Forelimb muscle (tissue), 1 donor: ENCODE results near the gene ARPC2. TPM values are rescaled to one million over a fixed set of nuclear protein-coding genes. Genes with fewer than 3 reads are reported as not detected.

ENCODE experiments used
- DNase-seq: peaks from one replicate; pipeline ENCODE4 v3.0.0-alpha.2; 2013; ENCODE audit warnings: low read depth
- polyA plus RNA-seq: library from polyadenylated mRNA; unstranded; fragments of 120-200 nt; gene quantifications from one replicate; pipeline ENCODE4 v1.2.1, GENCODE V29; 2013; ENCODE audit not compliant: insufficient read length

ARPC2 gene
- polyA plus RNA-seq, 1 donor = 205 TPM

- no peak for DNase-seq
Measured at GRCh38 chr2:218217360-218218267, 625 bp downstream of the ARPC2 start.

GRCh38 chr2:218218268-218219185, 1.5 kb downstream of the ARPC2 start:
- DNase-seq = no peak

- DNase-seq = no peak
Measured at GRCh38 chr2:218219934-218220333, 2.9 kb downstream of the ARPC2 start.

- DNase-seq = no peak
Measured at GRCh38 chr2:218221000-218221399, 4.0 kb downstream of the ARPC2 start.

GRCh38 chr2:218223046-218223445, 6.1 kb downstream of the ARPC2 start:
- DNase-seq = no peak

GRCh38 chr2:218224186-218224585, 7.2 kb downstream of the ARPC2 start:
- DNase-seq = no peak

- DNase-seq = no peak
Measured at GRCh38 chr2:218226903-218227302, 9.9 kb downstream of the ARPC2 start.

GRCh38 chr2:218228366-218229090, 11.5 kb downstream of the ARPC2 start:
- no peak for DNase-seq

- DNase-seq = no peak
Measured at GRCh38 chr2:218229239-218229638, 12.2 kb downstream of the ARPC2 start.

- DNase-seq = no peak
Measured at GRCh38 chr2:218229851-218230250, 12.9 kb downstream of the ARPC2 start.

- DNase-seq = no peak
Measured at GRCh38 chr2:218230882-218231281, 13.9 kb downstream of the ARPC2 start.

GRCh38 chr2:218233543-218233942, 16.6 kb downstream of the ARPC2 start:
- DNase-seq = no peak

GRCh38 chr2:218234521-218234920, 17.5 kb downstream of the ARPC2 start:
- no peak for DNase-seq

- no peak for DNase-seq
Measured at GRCh38 chr2:218235017-218235416, 18.0 kb downstream of the ARPC2 start.

GRCh38 chr2:218236829-218237228, 19.8 kb downstream of the ARPC2 start:
- no peak for DNase-seq

- DNase-seq = no peak
Measured at GRCh38 chr2:218238887-218239286, 21.9 kb downstream of the ARPC2 start.

GRCh38 chr2:218244204-218244603, 27.2 kb downstream of the ARPC2 start:
- no peak for DNase-seq

GRCh38 chr2:218244665-218245064, 27.7 kb downstream of the ARPC2 start:
- no peak for DNase-seq

- no peak for DNase-seq
Measured at GRCh38 chr2:218245214-218245613, 28.2 kb downstream of the ARPC2 start.

- DNase-seq = no peak
Measured at GRCh38 chr2:218249691-218250090, 32.7 kb downstream of the ARPC2 start.

- DNase-seq = no peak
Measured at GRCh38 chr2:218252509-218253231, 35.7 kb downstream of the ARPC2 start.
